HepG2 (cell line): ENCODE measurements around the gene PMS1. TPM values are rescaled to one million over a fixed set of nuclear protein-coding genes. Genes with fewer than 3 reads are reported as not detected.

ENCODE experiments used
- HNF1B ChIP-seq: sonication (generic); formaldehyde crosslinking; IDR thresholded peaks from 2 replicates; pipeline ENCODE4 v1.5.1; 2020; ENCODE audit warnings: mild to moderate bottlenecking, moderate library complexity, missing genetic modification reagents
- ZFP1 ChIP-seq: IDR thresholded peaks from 2 replicates; pipeline ENCODE4 v1.6.1; 2016
- ZNF543 ChIP-seq: sonication (generic); formaldehyde crosslinking; IDR thresholded peaks from 2 replicates; pipeline ENCODE4 v1.4.0; 2020; ENCODE audit warnings: mild to moderate bottlenecking, missing genetic modification reagents
- ZNF570 ChIP-seq: sonication (generic); formaldehyde crosslinking; IDR thresholded peaks from 2 replicates; pipeline ENCODE4 v1.4.0; 2020; ENCODE audit warnings: mild to moderate bottlenecking, missing genetic modification reagents, borderline replicate concordance
- ZNF639 ChIP-seq: conservative IDR thresholded peaks from 2 replicates; pipeline ENCODE4 v1.6.1; 2018; ENCODE audit warnings: missing genetic modification reagents
- ZNF646 ChIP-seq: sonication (generic); formaldehyde crosslinking; IDR thresholded peaks from 2 replicates; pipeline ENCODE4 v1.9.0; 2021; ENCODE audit warnings: mild to moderate bottlenecking, missing genetic modification reagents
- polyA plus RNA-seq, 8 experiments: library from polyadenylated mRNA; depleted of rRNA in 3 of 8; stranded (reverse) in 7 of 8; unstranded in 1 of 8; fragments of >200 nt; fragmentation: Illumina TruSeq in 4 of 8; extraction: Trizol in 4 of 8; gene quantifications; 2 replicates each; pipeline versions ENCODE4 v1.2.1 to v1.2.3, GENCODE V29; 2011 to 2016; ENCODE audit warnings: low read depth in 4 of 8, missing spikeins in 1 of 8, mixed read lengths in 1 of 8; ENCODE audit not compliant: insufficient read depth in 1 of 8
- total RNA-seq, 5 experiments: library from RNA; depleted of rRNA; stranded (reverse); fragments of >200 nt; fragmentation: Illumina TruSeq; extraction: Trizol; gene quantifications; 2 replicates each; pipeline ENCODE4 v1.2.3, GENCODE V29; 2016; ENCODE audit warnings: low read depth in 1 of 5

The PMS1 gene
- total and polyA plus RNA-seq, 2 of the 13 experiments (the other 11 are each of a cell fraction or from before 2014, with no cell fraction given) = 14.6 to 39.9 TPM

DNA sequence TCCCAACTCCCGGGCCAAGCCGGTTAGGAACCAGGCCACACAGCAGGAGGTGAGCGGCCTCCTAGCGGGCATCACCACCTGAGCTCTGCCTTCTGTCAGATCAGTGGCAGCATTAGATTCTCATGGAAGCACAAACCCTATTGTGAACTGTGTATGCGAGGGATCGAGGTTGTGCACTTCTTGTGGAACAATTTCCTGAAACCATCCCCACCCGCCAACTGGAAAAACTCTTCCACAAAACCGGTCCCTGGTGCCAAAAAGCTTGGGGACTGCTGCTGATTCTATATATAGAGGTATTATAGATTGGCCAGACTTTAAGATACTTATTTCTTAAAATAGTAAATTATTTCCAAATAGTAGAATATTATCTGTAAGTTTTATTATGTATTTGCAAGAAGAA, 89.4 kb downstream of the PMS1 start (continued):
- TF ChIP-seq ZNF646 (CRISPR knock-in tag) (no peak), ZNF570 (CRISPR knock-in tag) (no peak), ZFP1 (CRISPR knock-in tag) (no peak), ZNF543 (CRISPR knock-in tag) (no peak), ZNF639 (CRISPR knock-in tag) (no peak), HNF1B (CRISPR knock-in tag) (no peak)
